RWPE2 (cell line): ENCODE measurements around the gene WDR1.

ENCODE experiments used
- ATAC-seq: fragments of 200-7000 bp; cut with Tn5 transposase; 3 replicates; pipeline ENCODE4 v1.9.1; 2021; ENCODE audit warnings: low read depth
- DNase-seq: peaks from one replicate; pipeline ENCODE4 v3.0.0-alpha.2; 2020; ENCODE audit warnings: low spot score
- H3K27ac ChIP-seq: fragments of 450-650 bp; 2 replicates; pipeline ENCODE4 v1.5.1; 2017; ENCODE audit warnings: mild to moderate bottlenecking; ENCODE audit not compliant: poor library complexity, severe bottlenecking
- H3K27me3 ChIP-seq: fragments of 250-450 bp; sonication (Bioruptor Pico); 2 replicates; pipeline ENCODE4 v1.5.1; 2021; ENCODE audit warnings: mild to moderate bottlenecking, moderate library complexity; ENCODE audit not compliant: insufficient read depth, poor library complexity, severe bottlenecking
- H3K36me3 ChIP-seq: fragments of 250-450 bp; sonication (Bioruptor Pico); 2 replicates; pipeline ENCODE4 v1.5.1; 2020; ENCODE audit warnings: low read depth, mild to moderate bottlenecking, moderate library complexity
- H3K4me1 ChIP-seq: fragments of 250-450 bp; sonication (Bioruptor Pico); 2 replicates; pipeline ENCODE4 v1.5.1; 2021; ENCODE audit warnings: mild to moderate bottlenecking, moderate library complexity; ENCODE audit not compliant: insufficient read depth, poor library complexity, severe bottlenecking
- H3K4me3 ChIP-seq: fragments of 250-450 bp; sonication (Bioruptor Pico); 2 replicates; pipeline ENCODE4 v1.5.1; 2021; ENCODE audit warnings: mild to moderate bottlenecking, moderate library complexity; ENCODE audit not compliant: severe bottlenecking
- H3K9me3 ChIP-seq: fragments of 250-450 bp; sonication (Bioruptor Pico); 2 replicates; pipeline ENCODE4 v1.5.1; 2021; ENCODE audit warnings: mild to moderate bottlenecking, moderate library complexity; ENCODE audit not compliant: severe bottlenecking
- CTCF ChIP-seq: fragments of 450-650 bp; IDR thresholded peaks from one replicate; pipeline ENCODE4 v1.5.1; 2017; ENCODE audit warnings: mild to moderate bottlenecking, moderate library complexity; ENCODE audit not compliant: poor library complexity, severe bottlenecking

Gene WDR1

GRCh38 chr4:10134141-10134540 is 17.5 kb upstream of the WDR1 start:
- peaks cover 8% of the 10 kb centered on the region for H3K4me1 ChIP-seq
- H3K36me3 ChIP-seq, result no peaks in the 10 kb centered on the region
- ATAC-seq, result no peak
- H3K27ac ChIP-seq, result no peak overlapping the region
- H3K4me3 ChIP-seq, result no peak overlapping the region
- no peak for TF ChIP-seq CTCF
- DNase-seq, result no peak
- H3K9me3 ChIP-seq, result no peaks in the 10 kb centered on the region
- H3K27me3 ChIP-seq, result no peaks in the 10 kb centered on the region

DNA sequence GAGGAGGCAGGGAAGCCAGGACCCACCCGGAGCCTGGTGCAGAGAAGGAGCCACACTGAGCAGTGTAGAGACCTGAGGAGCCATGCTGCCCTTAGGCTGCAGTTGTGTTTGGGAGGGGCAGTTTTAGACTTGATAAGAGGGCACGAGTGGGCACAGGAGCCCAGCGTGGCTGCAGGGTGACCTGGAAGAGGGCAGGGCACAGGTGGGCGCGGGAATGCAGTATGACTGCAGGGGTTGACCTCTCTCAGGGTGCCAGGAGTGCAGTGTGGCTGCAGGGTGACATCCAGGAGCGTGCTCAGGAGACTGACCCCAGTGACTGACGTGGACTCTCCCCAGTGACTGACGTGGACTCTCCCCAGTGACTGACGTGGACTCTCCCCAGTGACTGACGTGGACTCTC is 14.6 kb upstream of the WDR1 start:
- Histone ChIP-seq H3K4me3 (no peak overlapping the region), H3K27ac (no peak overlapping the region), H3K27me3 (no peaks in the 10 kb centered on the region), H3K9me3 (no peaks in the 10 kb centered on the region), H3K36me3 (no peaks in the 10 kb centered on the region), H3K4me1 (peaks cover 19% of the 10 kb centered on the region)
- DNase-seq, result no peak
- no peak for ATAC-seq
- no peak for TF ChIP-seq CTCF

- Histone ChIP-seq H3K36me3 (no peaks in the 10 kb centered on the region), H3K27me3 (no peaks in the 10 kb centered on the region), H3K4me1 (peaks cover 19% of the 10 kb centered on the region), H3K9me3 (no peaks in the 10 kb centered on the region), H3K27ac (peak overlapping the region; percentile 87), H3K4me3 (no peak overlapping the region)
- no peak for ATAC-seq
- no peak for TF ChIP-seq CTCF
- no peak for DNase-seq
Measured at GRCh38 chr4:10130178-10130888, 13.7 kb upstream of the WDR1 start.

GRCh38 chr4:10129196-10130177 is 12.9 kb upstream of the WDR1 start:
- DNase-seq (peak; percentile 89), ATAC-seq (peak; percentile 77)
- Histone ChIP-seq H3K27me3 (no peaks in the 10 kb centered on the region), H3K27ac (peak overlapping the region; percentile 87), H3K4me1 (peaks cover 19% of the 10 kb centered on the region), H3K9me3 (no peaks in the 10 kb centered on the region), H3K36me3 (no peaks in the 10 kb centered on the region), H3K4me3 (no peak overlapping the region)
- no peak for TF ChIP-seq CTCF
